Hematopoietic multipotent progenitor cell treated with erythropoietin and hydrocortisone succinate and interleukin-3 and kit ligand, for 6 days (in vitro differentiated cells): ENCODE results near the gene ABCC5.
A peak's percentile ranks its signal among the peaks of the same experiment; 100 is the strongest.

Experiments
- DNase-seq: peaks from one replicate; pipeline ENCODE4 v3.0.0-alpha.2; 2015

Gene ABCC5

DNA sequence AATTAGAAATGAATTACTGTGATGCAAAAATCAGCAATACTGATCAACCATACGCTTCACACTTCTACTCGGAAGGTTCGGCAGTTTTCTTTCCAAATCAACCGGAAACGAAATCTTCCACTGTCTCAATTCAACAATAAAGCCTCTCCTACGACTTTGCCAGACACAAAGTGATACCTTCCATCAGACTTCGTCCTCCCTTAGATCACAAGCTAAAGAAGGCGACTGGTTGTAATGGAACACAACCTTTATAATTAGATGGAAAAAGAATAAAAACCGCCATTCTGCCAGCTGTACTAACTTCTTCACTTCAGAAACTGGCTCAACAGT is 133.6 kb downstream of the ABCC5 start:
- peak; percentile 43 for DNase-seq

DNA sequence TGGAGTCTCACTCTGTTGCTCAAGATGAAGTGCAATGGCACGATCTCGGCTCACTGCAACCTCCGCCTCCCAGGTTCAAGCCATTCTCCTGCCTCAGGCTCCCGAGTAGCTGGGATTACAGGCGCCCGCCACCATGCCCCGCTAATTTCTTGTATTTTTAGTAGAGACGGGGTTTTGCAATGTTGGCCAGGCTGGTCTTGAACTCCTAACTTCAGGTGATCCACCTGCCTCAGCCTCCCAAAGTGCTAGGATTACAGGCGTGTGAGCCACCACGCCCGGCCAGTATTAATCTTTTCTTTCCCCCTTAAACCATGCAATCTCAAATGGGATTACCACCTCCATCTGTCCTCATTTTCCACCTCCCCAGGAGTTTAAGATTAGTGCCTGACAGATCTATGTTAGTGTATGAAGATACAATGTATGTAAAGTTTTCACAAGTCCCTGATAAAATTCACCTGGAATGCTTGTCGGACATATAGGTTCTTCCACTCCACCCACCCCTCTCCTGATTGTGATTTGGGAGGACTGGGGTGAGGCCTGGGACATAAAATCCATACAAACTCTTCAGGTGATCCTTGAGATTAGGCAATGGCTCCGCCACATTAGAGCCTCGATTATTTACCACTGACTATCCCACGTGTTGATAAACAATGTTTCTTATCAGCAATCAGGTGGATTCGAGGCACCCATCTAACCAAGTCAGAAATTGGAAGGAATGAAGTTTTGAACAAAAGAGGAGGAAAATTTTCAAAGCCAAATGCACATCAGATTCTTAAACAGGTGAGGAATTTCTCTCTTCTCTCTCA is 134.2 kb downstream of the ABCC5 start:
- peak; percentile 33 for DNase-seq

DNA sequence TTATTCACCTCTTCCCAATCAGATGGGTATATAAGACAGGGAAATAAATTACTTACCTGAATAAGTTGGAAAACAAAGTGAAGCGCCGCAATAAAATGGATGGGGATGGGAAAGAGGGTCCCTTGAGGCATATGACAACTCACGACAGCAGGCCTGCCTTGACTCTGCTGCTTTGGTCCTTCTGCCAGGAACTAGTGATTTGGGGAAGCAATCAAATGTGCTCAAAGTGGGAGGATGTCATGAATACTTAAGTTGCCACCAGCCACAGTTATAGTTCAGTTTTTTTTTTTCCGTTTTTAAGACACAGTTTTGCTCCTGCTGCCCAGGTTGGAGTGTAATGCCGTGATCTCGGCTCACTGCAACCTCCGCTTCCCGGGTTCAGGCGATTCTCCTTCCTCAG is 137.6 kb downstream of the ABCC5 start:
- no peak for DNase-seq

DNA sequence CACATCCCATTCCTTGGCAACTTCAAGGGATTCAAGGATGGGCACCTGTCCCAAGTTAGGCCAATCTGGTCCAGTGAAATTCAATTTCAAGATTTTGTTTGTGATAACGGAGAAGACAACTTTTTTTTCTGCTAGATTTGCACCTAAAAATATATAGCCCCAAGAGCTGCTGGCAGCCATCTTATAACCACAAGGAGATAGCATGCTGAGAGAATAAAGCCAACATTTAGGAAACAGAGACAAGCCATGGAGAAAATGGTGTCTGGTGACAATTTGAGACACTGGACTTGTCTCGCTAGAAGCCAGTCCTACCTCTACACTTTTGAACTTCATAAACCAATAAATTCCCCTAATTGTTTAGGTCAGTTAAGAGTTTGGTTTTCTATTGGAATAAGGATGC is 138.4 kb downstream of the ABCC5 start:
- DNase-seq = peak; percentile 40

DNA sequence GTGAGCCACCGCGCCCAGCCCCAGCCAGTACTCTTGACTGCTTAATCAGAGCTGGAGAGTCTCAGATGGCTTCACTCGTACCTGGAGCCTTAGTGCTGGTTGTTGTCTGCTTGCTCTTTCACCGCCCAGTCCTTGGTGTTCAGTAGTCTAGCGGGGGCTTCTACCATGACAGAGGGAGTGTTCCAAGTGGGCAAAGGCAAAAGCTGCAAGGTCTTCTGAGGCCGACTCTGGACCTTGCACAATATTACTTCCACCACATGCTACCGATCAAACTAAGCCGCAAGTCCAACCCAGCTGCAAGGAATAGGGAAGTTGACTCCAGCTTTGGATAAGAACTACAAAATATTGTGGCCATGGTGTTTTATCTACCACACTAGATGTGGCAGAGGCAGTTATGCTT is 139.6 kb downstream of the ABCC5 start:
- peak; percentile 90 for DNase-seq

DNA sequence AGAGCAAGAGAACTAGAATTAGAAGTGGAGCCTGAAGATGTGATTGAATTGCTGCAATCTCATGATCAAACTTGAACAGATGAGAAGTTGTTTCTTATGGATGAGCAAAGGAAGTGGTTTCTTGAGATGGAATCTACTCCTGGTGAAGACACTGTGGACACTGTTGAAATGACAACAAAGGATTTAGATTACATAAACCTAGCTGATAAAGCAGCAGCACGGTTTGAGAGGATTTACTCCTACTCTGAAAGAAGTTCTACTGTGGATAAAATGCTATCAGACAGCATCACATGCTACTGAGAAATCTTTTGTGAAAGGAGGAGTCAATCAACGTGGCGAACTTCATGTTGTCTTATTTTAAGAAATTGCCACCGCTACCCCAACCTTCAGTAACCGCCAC is 140.5 kb downstream of the ABCC5 start:
- DNase-seq = peak; percentile 61

DNA sequence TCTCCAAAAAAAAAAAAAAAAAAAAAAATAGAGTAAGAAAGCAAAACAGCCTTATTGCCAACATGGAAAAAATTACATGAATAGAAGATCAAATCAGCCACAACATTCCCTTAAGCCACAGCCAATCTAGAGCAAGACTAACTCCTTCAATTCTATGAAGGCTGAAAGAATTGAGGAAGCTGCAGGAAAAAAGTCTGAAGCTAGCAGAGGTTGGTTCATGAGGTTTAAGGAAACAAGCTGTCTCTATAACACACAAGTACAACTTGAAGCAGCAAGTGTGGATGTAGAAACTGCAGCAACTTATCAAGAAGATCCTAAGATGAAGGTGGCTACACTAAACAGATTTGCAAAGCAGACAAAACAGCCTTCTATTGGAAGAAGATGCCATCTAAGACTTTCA is 142.3 kb downstream of the ABCC5 start:
- peak; percentile 24 for DNase-seq

DNA sequence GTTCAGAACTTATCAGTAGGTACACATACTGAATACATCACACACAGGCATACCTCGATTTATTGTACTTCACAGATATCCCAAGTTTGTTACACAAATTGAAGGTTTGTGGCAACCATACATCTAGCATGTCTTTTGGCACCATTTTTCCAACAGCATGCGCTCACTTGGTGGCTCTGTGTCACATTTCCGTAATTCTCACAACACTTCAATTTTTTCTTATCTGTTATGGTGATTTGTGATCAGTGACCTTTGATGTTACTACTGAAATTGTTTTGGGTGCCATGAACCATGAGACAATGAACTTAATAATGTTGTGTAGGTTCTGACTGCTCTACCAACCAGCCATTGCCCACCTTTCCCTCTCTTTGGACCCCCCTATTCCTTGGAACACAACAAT is 143.8 kb downstream of the ABCC5 start:
- DNase-seq = peak; percentile 20

DNA sequence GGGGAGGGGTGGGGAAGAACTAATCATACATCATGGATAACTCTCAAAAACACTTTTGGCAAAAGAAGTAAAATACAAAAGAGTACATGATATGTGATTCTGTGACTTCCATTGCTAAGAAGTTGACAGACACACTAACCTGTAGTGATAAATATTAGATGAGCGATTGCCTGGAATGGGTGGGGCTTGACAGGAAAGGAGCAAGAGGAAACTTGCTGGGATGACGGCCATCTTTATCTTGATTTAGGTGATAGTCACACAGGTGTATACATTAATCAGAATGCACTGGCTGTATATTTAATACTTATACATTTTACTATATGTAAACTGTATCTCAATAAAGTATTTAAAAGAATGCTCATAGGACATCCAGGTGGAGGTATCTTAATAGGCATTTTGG is 146.1 kb downstream of the ABCC5 start:
- DNase-seq = no peak

DNA sequence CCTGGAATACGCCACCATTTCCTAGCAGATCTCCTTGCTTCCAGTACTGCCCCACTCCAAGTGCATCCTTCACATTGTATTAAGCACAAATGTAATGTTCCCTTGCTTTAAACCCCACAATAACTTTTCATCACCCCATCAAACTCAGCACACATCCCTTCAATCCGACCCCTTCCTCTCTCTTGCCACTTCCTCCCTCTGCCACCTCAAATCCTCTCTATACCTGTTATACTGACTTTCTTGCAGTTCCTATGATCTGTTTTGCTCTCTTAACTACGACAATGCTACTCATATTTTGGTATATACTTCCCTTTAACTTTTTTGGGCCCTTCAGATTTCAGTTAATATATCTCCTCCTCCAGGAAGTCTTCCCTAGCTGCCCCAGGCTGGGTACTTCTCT is 147.1 kb downstream of the ABCC5 start:
- no peak for DNase-seq
